Suprapubic skin (tissue), 4 donors: ENCODE measurements around the gene LENG1.

Experiments used
- CTCF ChIP-seq, 2 donors: fragments of 200-600 bp in 1 of 2; fragments of 450-650 bp in 1 of 2; sonication (generic) in 1 of 2; IDR thresholded peaks; one replicate each; pipeline ENCODE4 v1.5.1; 2016 to 2019; ENCODE audit warnings: antibody characterized with exemption in 2 of 2, mild to moderate bottlenecking in 1 of 2, moderate library complexity in 1 of 2
- POLR2A ChIP-seq, 2 donors: fragments of 450-650 bp; IDR thresholded peaks; one replicate each; pipeline ENCODE4 v1.6.1; 2017; ENCODE audit warnings: antibody characterized with exemption in 2 of 2, mild to moderate bottlenecking in 2 of 2, moderate library complexity in 2 of 2
- POLR2AphosphoS5 ChIP-seq, 3 donors: sonication (generic); formaldehyde crosslinking; IDR thresholded peaks; one replicate each; pipeline ENCODE4 v1.6.1; 2017; ENCODE audit warnings: antibody characterized with exemption in 3 of 3

GRCh38 chr19:54136864-54137698, 22.4 kb downstream of the LENG1 start:
- TF ChIP-seq CTCF (IDR thresholded peaks at IDR 0.05) (no peak), POLR2AphosphoS5 (IDR thresholded peaks at IDR 0.05) (peak in 1 of 3 donors; percentile 56), POLR2A (IDR thresholded peaks at IDR 0.05) (no peak)
